Smooth muscle cell (in vitro differentiated cells): ENCODE data around the gene TPP1. TPM values are rescaled to one million over a fixed set of nuclear protein-coding genes. Genes with fewer than 3 reads are reported as not detected.

ENCODE experiments used
- DNase-seq: peaks from one replicate; lab custom pipeline; 2025; ENCODE audit not compliant: unreplicated experiment; lab: John Stamatoyannopoulos, UW
- H2AFZ ChIP-seq: fragments of 200-600 bp; sonication (generic); 2 replicates; pipeline ENCODE4 v1.6.0; 2016; ENCODE audit warnings: antibody characterized with exemption, low read depth, mild to moderate bottlenecking
- H3F3A ChIP-seq: fragments of 200-600 bp; sonication (generic); 2 replicates; pipeline ENCODE4 v1.6.0; 2017; ENCODE audit warnings: antibody characterized with exemption, low read depth
- H3K27ac ChIP-seq: fragments of 200-600 bp; sonication (generic); 2 replicates; pipeline ENCODE4 v1.5.1; 2016; ENCODE audit warnings: low read depth, mild to moderate bottlenecking
- H3K27me3 ChIP-seq: fragments of 200-600 bp; sonication (generic); 2 replicates; pipeline ENCODE4 v1.6.1; 2016; ENCODE audit warnings: low read depth, mild to moderate bottlenecking
- H3K36me3 ChIP-seq: fragments of 200-600 bp; sonication (generic); 2 replicates; pipeline ENCODE4 v1.5.1; 2016; ENCODE audit warnings: low read depth
- H3K4me1 ChIP-seq: fragments of 200-600 bp; sonication (generic); 2 replicates; pipeline ENCODE4 v1.5.1; 2016; ENCODE audit warnings: low read depth
- H3K4me2 ChIP-seq: fragments of 200-600 bp; sonication (generic); 2 replicates; pipeline ENCODE4 v1.6.0; 2016; ENCODE audit warnings: mild to moderate bottlenecking
- H3K4me3 ChIP-seq: fragments of 200-600 bp; sonication (generic); 2 replicates; pipeline ENCODE4 v1.5.1; 2016; ENCODE audit warnings: mild to moderate bottlenecking
- H3K79me2 ChIP-seq: fragments of 200-600 bp; sonication (generic); 2 replicates; pipeline ENCODE4 v1.6.0; 2016; ENCODE audit warnings: low read depth, mild to moderate bottlenecking
- H3K9ac ChIP-seq: fragments of 200-600 bp; sonication (generic); 2 replicates; pipeline ENCODE4 v1.6.0; 2016; ENCODE audit warnings: low read depth
- H3K9me3 ChIP-seq: fragments of 200-600 bp; sonication (generic); replicated peaks from 2 replicates; pipeline ENCODE4 v1.5.1; 2016; ENCODE audit warnings: low read depth
- H4K20me1 ChIP-seq: fragments of 200-600 bp; sonication (generic); 2 replicates; pipeline ENCODE4 v1.6.0; 2016; ENCODE audit warnings: low read depth
- WGBS: methylation state at CpG from one replicate; pipeline ENCODE4 v1.1.7; 2016; ENCODE audit warnings: low lambda C conversion rate; 5-methylcytosine and 5-hydroxymethylcytosine counted together
- polyA plus RNA-seq: library from polyadenylated mRNA; unstranded; fragments of >200 nt; fragmentation: Nextera tagmentation; extraction: Ambion mirVana; gene quantifications from 2 replicates; pipeline ENCODE4 v1.2.1, GENCODE V29; 2016
- total RNA-seq: library from RNA; depleted of rRNA; stranded (reverse); fragments of >200 nt; gene quantifications from 2 replicates; pipeline ENCODE4 v1.2.3, GENCODE V29; 2014
- TF ChIP-seq, protein P1 (sequence below): fragments of 200-600 bp; sonication (generic); IDR thresholded peaks from 2 replicates; pipeline ENCODE4 v1.5.1; 2017; ENCODE audit warnings: borderline replicate concordance, mild to moderate bottlenecking, antibody characterized with exemption; ENCODE audit not compliant: insufficient read depth, poor library complexity, severe bottlenecking

Gene TPP1
- total and polyA plus RNA-seq, 2 experiments from 2014 or later = 37.3 to 55.4 TPM

DNA sequence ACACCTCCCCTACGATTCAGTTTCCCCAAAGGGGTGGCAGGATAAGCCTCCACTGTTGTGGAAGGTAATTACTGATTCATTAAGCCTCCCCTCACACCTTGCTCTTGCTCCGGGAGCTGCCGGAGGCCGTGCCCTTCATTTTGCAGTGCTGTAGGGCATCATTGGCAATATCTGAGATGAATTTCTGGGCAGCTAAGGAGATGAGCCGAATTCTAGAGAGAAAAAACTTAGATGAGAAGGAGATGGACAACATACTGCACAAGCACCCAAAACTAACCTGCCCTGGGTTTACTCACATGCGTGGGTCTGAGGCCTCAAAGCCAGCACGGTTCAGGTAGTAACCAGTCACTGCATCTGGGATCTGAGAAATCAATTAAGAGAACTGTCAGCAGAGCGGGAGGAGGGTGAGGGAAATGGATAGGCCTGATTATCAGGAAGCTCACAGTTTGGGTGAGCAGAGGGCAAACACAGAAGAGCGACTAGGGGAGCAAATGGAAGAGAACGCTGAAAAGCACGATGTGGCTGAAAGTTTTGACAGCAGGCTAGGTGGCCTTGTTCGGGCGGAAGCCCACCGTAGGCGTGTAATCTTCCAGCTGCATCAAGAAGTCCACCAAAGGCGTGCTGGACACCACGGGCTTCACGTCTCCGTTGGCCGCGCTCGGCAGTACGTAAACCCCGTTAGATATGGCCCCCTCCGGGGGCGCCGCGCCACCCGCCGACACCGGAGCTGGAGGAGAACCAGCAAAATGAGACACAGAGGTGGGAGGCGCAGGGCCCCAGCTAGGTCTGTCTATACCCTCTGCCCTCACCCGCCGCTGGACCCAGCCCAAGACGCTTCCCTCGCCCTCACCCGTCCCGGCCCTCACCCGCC lies 7.9 kb downstream of the TPP1 start:
- Histone ChIP-seq H3K4me3 (peak overlapping the region; percentile 67), H3K9ac (peak overlapping the region; percentile 90), H3K4me2 (peak overlapping the region; percentile 90), H3K36me3 (no peaks in the 10 kb centered on the region), H3K79me2 (peaks cover 45% of the 10 kb centered on the region), H3F3A (peaks cover 50% of the 10 kb centered on the region), H3K27me3 (no peaks in the 10 kb centered on the region), H3K27ac (peak overlapping the region; percentile 99), H3K9me3 (no peaks in the 10 kb centered on the region), H2AFZ (no peak overlapping the region), H4K20me1 (peaks cover 4% of the 10 kb centered on the region), H3K4me1 (peaks cover 27% of the 10 kb centered on the region)
- WGBS = 17% methylated on average over 38 of the region's 39 CpGs
- DNase-seq = no peak
- TF ChIP-seq, protein P1, sequence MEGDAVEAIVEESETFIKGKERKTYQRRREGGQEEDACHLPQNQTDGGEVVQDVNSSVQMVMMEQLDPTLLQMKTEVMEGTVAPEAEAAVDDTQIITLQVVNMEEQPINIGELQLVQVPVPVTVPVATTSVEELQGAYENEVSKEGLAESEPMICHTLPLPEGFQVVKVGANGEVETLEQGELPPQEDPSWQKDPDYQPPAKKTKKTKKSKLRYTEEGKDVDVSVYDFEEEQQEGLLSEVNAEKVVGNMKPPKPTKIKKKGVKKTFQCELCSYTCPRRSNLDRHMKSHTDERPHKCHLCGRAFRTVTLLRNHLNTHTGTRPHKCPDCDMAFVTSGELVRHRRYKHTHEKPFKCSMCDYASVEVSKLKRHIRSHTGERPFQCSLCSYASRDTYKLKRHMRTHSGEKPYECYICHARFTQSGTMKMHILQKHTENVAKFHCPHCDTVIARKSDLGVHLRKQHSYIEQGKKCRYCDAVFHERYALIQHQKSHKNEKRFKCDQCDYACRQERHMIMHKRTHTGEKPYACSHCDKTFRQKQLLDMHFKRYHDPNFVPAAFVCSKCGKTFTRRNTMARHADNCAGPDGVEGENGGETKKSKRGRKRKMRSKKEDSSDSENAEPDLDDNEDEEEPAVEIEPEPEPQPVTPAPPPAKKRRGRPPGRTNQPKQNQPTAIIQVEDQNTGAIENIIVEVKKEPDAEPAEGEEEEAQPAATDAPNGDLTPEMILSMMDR = no peak

DNA sequence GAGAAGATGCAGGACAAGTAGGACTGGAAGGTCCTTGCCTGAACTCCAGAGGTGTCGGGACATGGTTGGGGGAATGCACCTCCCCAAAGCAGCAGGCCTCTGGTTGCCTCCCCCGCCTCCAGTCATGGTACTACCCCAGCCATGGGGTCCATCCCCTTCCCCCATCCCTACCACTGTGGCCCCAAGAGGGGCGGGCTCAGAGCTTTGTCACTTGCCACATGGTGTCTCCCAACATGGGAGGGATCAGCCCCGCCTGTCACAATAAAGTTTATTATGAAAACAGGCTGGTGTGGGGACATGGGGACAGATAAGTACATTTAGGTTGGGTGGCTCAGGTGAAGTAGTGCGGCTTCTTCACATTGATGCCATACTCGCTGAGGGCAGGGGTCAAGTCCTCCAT lies 8.6 kb downstream of the TPP1 start:
- Histone ChIP-seq H4K20me1 (peaks cover 4% of the 10 kb centered on the region), H2AFZ (no peak overlapping the region), H3K4me1 (peaks cover 35% of the 10 kb centered on the region), H3K4me3 (no peak overlapping the region), H3K9me3 (no peaks in the 10 kb centered on the region), H3F3A (peaks cover 56% of the 10 kb centered on the region), H3K27ac (peak overlapping the region; percentile 99), H3K27me3 (no peaks in the 10 kb centered on the region), H3K36me3 (no peaks in the 10 kb centered on the region), H3K4me2 (no peak overlapping the region), H3K9ac (no peak overlapping the region), H3K79me2 (peaks cover 53% of the 10 kb centered on the region)
- no peak for DNase-seq
- 95% methylated on average over 6 of the region's 6 CpGs for WGBS
- TF ChIP-seq, protein P1 = no peak

DNA sequence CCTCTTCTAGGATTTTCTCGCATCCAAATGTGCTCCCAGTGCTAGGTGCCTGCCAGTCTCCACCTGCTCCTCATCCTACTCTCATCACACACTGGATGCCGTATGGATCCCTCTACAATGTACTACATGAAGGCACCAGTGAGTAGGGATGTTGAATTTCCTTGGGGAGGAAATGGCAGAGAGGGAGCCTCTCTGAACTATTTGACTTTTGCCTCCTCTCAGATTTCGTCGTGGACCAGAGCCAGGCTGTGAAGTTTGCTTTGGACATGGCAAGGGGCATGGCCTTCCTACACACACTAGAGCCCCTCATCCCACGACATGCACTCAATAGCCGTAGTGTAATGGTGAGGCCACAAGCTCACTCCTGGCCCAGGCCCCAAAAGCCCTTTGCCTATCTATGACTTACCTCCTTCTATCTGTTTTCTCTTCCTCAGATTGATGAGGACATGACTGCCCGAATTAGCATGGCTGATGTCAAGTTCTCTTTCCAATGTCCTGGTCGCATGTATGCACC lies 9.7 kb downstream of the TPP1 start:
- TF ChIP-seq, protein P1 = no peak
- H3K79me2 ChIP-seq = peaks cover 63% of the 10 kb centered on the region
- no peaks in the 10 kb centered on the region for H3K9me3 ChIP-seq
- H3K27me3 ChIP-seq = no peaks in the 10 kb centered on the region
- 97% methylated on average over 8 of the region's 8 CpGs for WGBS
- peaks cover 45% of the 10 kb centered on the region for H3K4me1 ChIP-seq
- H3K36me3 ChIP-seq = no peaks in the 10 kb centered on the region
- H4K20me1 ChIP-seq = peaks cover 5% of the 10 kb centered on the region
- peaks cover 64% of the 10 kb centered on the region for H3F3A ChIP-seq
- peak overlapping the region; percentile 99 for H3K27ac ChIP-seq
- H3K4me3 ChIP-seq = no peak overlapping the region
- no peak for DNase-seq
- H3K4me2 ChIP-seq = no peak overlapping the region
- H3K9ac ChIP-seq = no peak overlapping the region
- H2AFZ ChIP-seq = no peak overlapping the region
